K562 (cell line): ENCODE data around the gene RRP9. TPM values are rescaled to one million over a fixed set of nuclear protein-coding genes. Genes with fewer than 3 reads are reported as not detected.
"Not testable (repeated sequence)": the region's sequence is repeated elsewhere in the genome, so short reads cannot be mapped to it uniquely, and the experiment has no call there.

Experiments
- ATAC-seq: fragments of 200-7000 bp; cut with Tn5 transposase; 3 replicates; pipeline ENCODE4 v1.9.1; 2020; ENCODE audit warnings: moderate library complexity
- BruUV-seq: library from RNA; stranded (reverse); fragments of 400-500 nt; replicated peaks from 2 replicates; lab custom pipeline; 2021; lab: Mats Ljungman, UMichigan
- CTCF ChIA-PET: fragments of 300-600 bp; formaldehyde crosslinking; extraction: SDS; loops from one replicate; lab custom pipeline; 2021; ENCODE audit warnings: low intra/inter-chr PET ratio; lab: Yijun Ruan, JAX
- POLR2A ChIA-PET: fragments of 300-600, 350-650 bp; sonication (Branson Sonifier 250); formaldehyde crosslinking; extraction: SDS; loops from one replicate; lab custom pipeline; 2021; ENCODE audit warnings: antibody characterized with exemption, inconsistent platforms; lab: Yijun Ruan, JAX
- DNase-seq, 4 experiments: peaks; one replicate each; pipeline versions ENCODE4 v3.0.0 to v3.0.0-alpha.2; 2011 to 2018; ENCODE audit warnings: low spot score in 3 of 4, mixed read lengths in 3 of 4; ENCODE audit errors: extremely low read depth in 1 of 4
- FAIRE-seq: peaks from 2 replicates; lab custom pipeline; 2011; peaks lifted over from hg19 to GRCh38; lab: Jason Lieb, UNC
- H2AFZ ChIP-seq: 2 replicates; pipeline ENCODE4 v1.6.0; 2011; ENCODE audit warnings: low read depth, low read length, control low read depth, inconsistent platforms
- H3K27ac ChIP-seq: fragments of 200-600 bp; 3 replicates; pipeline ENCODE4 v1.8.0; 2011; ENCODE audit warnings: low read depth, mild to moderate bottlenecking, control low read depth, inconsistent platforms, low read length, moderate library complexity, mixed read lengths; ENCODE audit errors: extremely low read depth
- H3K27me3 ChIP-seq, 2 experiments: fragments of 300-600 bp in 1 of 2; 2 replicates in 1 of 2; 3 replicates in 1 of 2; pipeline versions ENCODE4 v1.6.0 to v1.8.0; 2011; ENCODE audit warnings: inconsistent platforms in 2 of 2, low read length in 2 of 2, mild to moderate bottlenecking in 1 of 2, mixed read lengths in 1 of 2, moderate library complexity in 1 of 2; ENCODE audit not compliant: control insufficient read depth in 2 of 2, insufficient read depth in 2 of 2
- H3K36me3 ChIP-seq: fragments of 300-600 bp; 3 replicates; pipeline ENCODE4 v1.8.0; 2011; ENCODE audit warnings: mild to moderate bottlenecking, low read length, inconsistent platforms; ENCODE audit not compliant: control insufficient read depth, insufficient read depth
- H3K4me1 ChIP-seq, 2 experiments: fragments of 200-600 bp in 1 of 2; replicated peaks in 1 of 2; 2 replicates in 1 of 2; 3 replicates in 1 of 2; pipeline versions ENCODE4 v1.5.1 to v1.8.0; 2011; ENCODE audit warnings: inconsistent platforms in 2 of 2, low read length in 2 of 2, mild to moderate bottlenecking in 1 of 2, mixed read lengths in 1 of 2, moderate library complexity in 1 of 2; ENCODE audit not compliant: control insufficient read depth in 2 of 2, insufficient read depth in 2 of 2
- H3K4me2 ChIP-seq: 2 replicates; pipeline ENCODE4 v1.6.1; 2011; ENCODE audit warnings: low read length, control low read depth, inconsistent platforms, mixed read lengths; ENCODE audit not compliant: insufficient read depth
- H3K4me3 ChIP-seq: fragments of 200-600 bp; sonication (generic), shearing (Covaris generic); 2 replicates; pipeline ENCODE4 v1.5.1; 2016; ENCODE audit warnings: control low read depth, inconsistent platforms
- H3K79me2 ChIP-seq: fragments of 200-600 bp; 3 replicates; pipeline ENCODE4 v1.8.0; 2011; ENCODE audit warnings: low read length, inconsistent platforms; ENCODE audit not compliant: control insufficient read depth, insufficient read depth
- H3K9ac ChIP-seq, 2 experiments: 2 replicates each; pipeline versions ENCODE4 v1.6.0 to v1.6.1; 2011; ENCODE audit warnings: low read depth in 2 of 2, low read length in 2 of 2, control low read depth in 1 of 2, inconsistent platforms in 1 of 2, mild to moderate bottlenecking in 1 of 2, mixed read lengths in 1 of 2; ENCODE audit not compliant: insufficient read depth in 1 of 2
- H3K9me1 ChIP-seq: one replicate; pipeline ENCODE4 v1.6.0; 2011; ENCODE audit warnings: inconsistent platforms, mild to moderate bottlenecking, low read length, moderate library complexity; ENCODE audit not compliant: control insufficient read depth, insufficient read depth
- H3K9me3 ChIP-seq: replicated peaks from 2 replicates; pipeline ENCODE4 v1.5.1; 2011; ENCODE audit warnings: low read depth, low read length, inconsistent platforms; ENCODE audit not compliant: control insufficient read depth, insufficient read depth
- H4K20me1 ChIP-seq: replicated peaks from 2 replicates; pipeline ENCODE4 v1.6.1; 2011; ENCODE audit warnings: low read length, inconsistent platforms, mixed read lengths; ENCODE audit not compliant: control insufficient read depth, insufficient read depth
- ATF3 ChIP-seq, 2 experiments: fragments of 450-650 bp in 1 of 2; sonication (generic) in 1 of 2; formaldehyde crosslinking in 1 of 2; IDR thresholded peaks in 1 of 2; conservative IDR thresholded peaks in 1 of 2; 2 replicates each; pipeline versions ENCODE4 v1.6.1 to v1.8.1; 2016 to 2023; ENCODE audit warnings: mild to moderate bottlenecking in 2 of 2, moderate library complexity in 2 of 2, inconsistent platforms in 1 of 2, missing genetic modification reagents in 1 of 2
- BRCA1 ChIP-seq, 2 experiments: fragments of 450-650 bp in 1 of 2; sonication (generic) in 1 of 2; formaldehyde crosslinking in 1 of 2; IDR thresholded peaks; 2 replicates each; pipeline versions ENCODE4 v1.5.0 to v1.6.1; 2017 to 2020; ENCODE audit warnings: mild to moderate bottlenecking in 1 of 2, missing genetic modification reagents in 1 of 2
- DDX20 ChIP-seq: fragments of 450-650 bp; IDR thresholded peaks from 2 replicates; pipeline ENCODE4 v1.6.1; 2016; ENCODE audit warnings: missing genetic modification characterization, low read depth, mild to moderate bottlenecking, missing compliant biosample characterization, moderate library complexity
- GTF2E2 ChIP-seq: fragments of 200-800 bp; sonication (Bioruptor generic); IDR thresholded peaks from 2 replicates; pipeline ENCODE4 v1.6.1; 2016; ENCODE audit warnings: missing genetic modification characterization, missing compliant biosample characterization
- MAFK ChIP-seq: IDR thresholded peaks from 2 replicates; pipeline ENCODE4 v1.6.1; 2011; ENCODE audit warnings: low read length, improper control_type of control experiment
- RFX1 ChIP-seq: fragments of 450-650 bp; IDR thresholded peaks from 2 replicates; pipeline ENCODE4 v1.6.1; 2016; ENCODE audit warnings: mild to moderate bottlenecking, moderate library complexity
- SRF ChIP-seq, 2 experiments: fragments of 250-450, 450-650 bp in 1 of 2; sonication (Bioruptor Pico) in 1 of 2; sonication (generic) in 1 of 2; formaldehyde crosslinking; IDR thresholded peaks; 2 replicates each; pipeline versions ENCODE4 v1.5.0 to v1.5.1; 2020 to 2022; ENCODE audit warnings: mild to moderate bottlenecking in 1 of 2, missing genetic modification reagents in 1 of 2
- ZNF217 ChIP-seq: sonication (generic); formaldehyde crosslinking; IDR thresholded peaks from 2 replicates; pipeline ENCODE4 v1.8.0; 2022; ENCODE audit warnings: mild to moderate bottlenecking, missing genetic modification reagents
- ZNF316 ChIP-seq: fragments of 450-650 bp; IDR thresholded peaks from 2 replicates; pipeline ENCODE4 v1.6.1; 2016
- WGBS: fragments of 100-300 bp; shearing (Covaris generic); methylation state at CpG from one replicate; pipeline ENCODE4 v1.1.6; 2016; ENCODE audit warnings: low coverage, mixed read lengths; ENCODE audit not compliant: insufficient coverage; ENCODE audit errors: missing lambda C conversion rate; 5-methylcytosine and 5-hydroxymethylcytosine counted together
- in situ Hi-C: fragments of 300-500 bp; cut with MboI; formaldehyde crosslinking; loops from 4 replicates; pipeline ENCODE4 v1.15.0; 2018; ENCODE audit warnings: inconsistent platforms, mixed read lengths
- intact Hi-C: fragments of 100-400 bp; cut with micrococcal nuclease; formaldehyde crosslinking; loops from 2 replicates; pipeline ENCODE4 v1.14.2; 2022
- polyA plus RNA-seq, 8 experiments: library from polyadenylated mRNA; depleted of rRNA in 4 of 8; stranded (reverse) in 5 of 8; unstranded in 3 of 8; fragments of >200 nt; fragmentation: Nextera tagmentation in 2 of 8; fragmentation: Illumina TruSeq in 1 of 8; extraction: Ambion mirVana in 2 of 8; extraction: Trizol in 1 of 8; gene quantifications; 2 replicates each; pipeline versions ENCODE4 v1.2.1 to v1.2.3, GENCODE V29; 2011 to 2014; ENCODE audit warnings: inconsistent platforms in 1 of 8, missing spikeins in 1 of 8
- total RNA-seq, 7 experiments: library from RNA; depleted of rRNA in 6 of 7; stranded (reverse); fragments of >200 nt in 6 of 7; fragmentation: Illumina TruSeq in 2 of 7; extraction: Trizol in 2 of 7; gene quantifications; 2 replicates each; pipeline versions ENCODE4 v1.2.1 to v1.2.3, GENCODE V29; 2011 to 2021; ENCODE audit warnings: low replicate concordance in 1 of 7

Gene RRP9
- total and polyA plus RNA-seq, 9 of the 15 experiments (the other 6 are each of a cell fraction or from before 2014, with no cell fraction given) = 5.2 to 67.0 (median 45.9) TPM

DNA sequence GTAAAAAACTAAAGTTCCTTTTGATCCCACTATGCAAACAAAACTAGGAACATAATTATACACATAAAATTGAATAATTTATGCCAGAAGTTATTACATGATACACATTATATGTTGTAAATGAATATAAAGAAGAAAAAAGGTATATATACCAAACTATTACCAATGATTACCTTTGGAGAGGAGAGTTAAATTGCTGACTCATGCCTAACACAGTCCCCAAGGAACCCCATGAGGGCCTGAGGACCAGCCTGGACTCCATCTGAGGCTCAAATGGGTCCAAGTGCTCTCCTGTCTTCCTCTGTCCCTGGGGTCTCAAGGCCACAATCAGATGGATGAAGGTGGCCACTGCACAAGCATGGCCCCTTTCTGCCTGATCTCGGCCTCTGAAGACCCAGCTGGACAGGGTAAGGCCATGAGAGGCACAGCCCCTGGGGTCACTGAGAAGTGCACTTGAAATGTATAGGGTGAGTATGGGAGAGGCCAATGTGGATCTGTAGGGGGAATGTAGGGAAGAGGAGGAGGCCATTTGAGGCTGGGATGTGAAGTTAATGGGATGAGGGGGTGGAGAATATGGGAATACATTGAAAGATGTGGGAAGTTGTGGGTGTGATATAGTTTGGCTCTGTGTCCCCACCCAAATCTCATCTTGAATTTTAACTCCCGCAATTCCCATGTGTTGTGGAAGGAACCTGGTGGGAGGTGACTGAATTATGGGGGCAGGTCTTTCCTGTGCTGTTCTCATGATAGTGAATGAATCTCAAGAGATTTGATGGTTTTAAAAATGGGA is 37.5 kb downstream of the RRP9 start (continued):
- TF ChIP-seq ZNF217 (CRISPR knock-in tag) (no peak), RFX1 (no peak), DDX20 (tag) (no peak), MAFK (peak; percentile 50; the same call in 1 of the 2 replicates), GTF2E2 (tag) (no peak), ZNF316 (peak; percentile 46), SRF (CRISPR knock-in tag; IDR thresholded peaks at IDR 0.05) (no peak), BRCA1 (IDR thresholded peaks at IDR 0.05) (no peak), BRCA1 (CRISPR knock-in tag; IDR thresholded peaks at IDR 0.05) (no peak)

- H2AFZ ChIP-seq; CTCF ChIA-PET; H3K36me3 ChIP-seq; H3K9ac ChIP-seq; BruUV-seq; ATAC-seq; H3K4me3 ChIP-seq; in situ Hi-C loops; FAIRE-seq; H3K27ac ChIP-seq; H3K9me1 ChIP-seq; H3K27me3 ChIP-seq; H4K20me1 ChIP-seq; DNase-seq; H3K4me1 ChIP-seq; H3K79me2 ChIP-seq; intact Hi-C loops; H3K9me3 ChIP-seq; POLR2A ChIA-PET; H3K4me2 ChIP-seq; TF ChIP-seq ATF3 (CRISPR knock-in tag; conservative IDR thresholded peaks at IDR 0.05): not testable (repeated sequence)
- 19% methylated on average over 6 of the region's 7 CpGs for WGBS
- peak; percentile 38; the same call in 1 of the 2 replicates for TF ChIP-seq ATF3 (IDR thresholded peaks at IDR 0.05)
These were observed 39.3 kb downstream of the RRP9 start for GRCh38 chr3:51902361-51902760.

- DNase-seq, H3K9ac ChIP-seq, POLR2A ChIA-PET, H3K27ac ChIP-seq, FAIRE-seq, intact Hi-C loops, H3K4me1 ChIP-seq, H3K4me3 ChIP-seq, H3K9me3 ChIP-seq, H3K36me3 ChIP-seq, in situ Hi-C loops, H4K20me1 ChIP-seq, BruUV-seq, CTCF ChIA-PET, H3K9me1 ChIP-seq, H3K79me2 ChIP-seq, H2AFZ ChIP-seq, ATAC-seq, H3K4me2 ChIP-seq: not testable (repeated sequence)
- WGBS = 0% methylated on average over 6 of the region's 7 CpGs
- H3K27me3 ChIP-seq = peaks cover 4 to 16% of the 10 kb centered on the region in 2 experiments; a peak in 4 of 5 replicates
These were observed 41.7 kb downstream of the RRP9 start for GRCh38 chr3:51900043-51900442.
